GM19239 (cell line): ENCODE measurements around the gene THAP10.

ENCODE experiments used
- DNase-seq: peaks from one replicate; pipeline ENCODE4 v3.0.0; 2011; ENCODE audit warnings: low spot score; ENCODE audit not compliant: insufficient read length
- FAIRE-seq: peaks from 2 replicates; lab custom pipeline; 2011; peaks lifted over from hg19 to GRCh38; lab: Jason Lieb, UNC

The THAP10 gene

DNA sequence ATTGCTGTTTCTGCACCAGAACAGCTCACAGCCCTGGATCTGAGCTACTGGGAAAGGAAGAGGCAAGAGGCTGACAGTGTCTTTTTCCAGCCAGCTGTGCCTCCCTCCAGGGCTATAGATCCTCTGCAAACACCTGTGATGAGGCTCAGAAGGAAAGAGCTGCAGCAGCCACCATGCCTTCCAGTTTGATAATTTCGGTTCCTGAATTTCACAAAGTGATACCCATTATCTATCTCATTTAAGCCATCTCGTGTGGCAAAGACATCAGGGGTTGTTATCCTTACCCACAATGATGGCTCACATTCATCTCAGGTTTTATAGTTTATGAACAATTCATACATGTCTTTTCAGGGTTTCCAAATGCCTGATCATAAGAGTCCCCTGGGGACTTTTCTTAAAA, 36.5 kb downstream of the THAP10 start:
- DNase-seq = no peak
- FAIRE-seq = no peak

DNA sequence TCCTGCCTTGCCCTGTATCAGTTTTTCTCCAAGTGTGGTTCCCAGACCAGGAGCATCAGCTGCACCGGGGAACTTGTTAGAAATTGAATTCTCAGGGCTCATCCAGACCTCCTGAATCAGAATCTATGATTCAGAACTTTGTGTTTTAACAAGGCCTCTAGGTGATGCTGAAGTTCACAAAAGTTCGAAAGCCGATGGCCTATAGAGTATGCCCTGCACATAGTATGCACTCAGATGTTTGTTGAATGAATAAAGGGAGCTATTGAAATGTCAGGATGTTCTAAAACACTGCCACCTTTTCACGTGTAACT, 37.6 kb downstream of the THAP10 start:
- FAIRE-seq (no peak), DNase-seq (no peak)

DNA sequence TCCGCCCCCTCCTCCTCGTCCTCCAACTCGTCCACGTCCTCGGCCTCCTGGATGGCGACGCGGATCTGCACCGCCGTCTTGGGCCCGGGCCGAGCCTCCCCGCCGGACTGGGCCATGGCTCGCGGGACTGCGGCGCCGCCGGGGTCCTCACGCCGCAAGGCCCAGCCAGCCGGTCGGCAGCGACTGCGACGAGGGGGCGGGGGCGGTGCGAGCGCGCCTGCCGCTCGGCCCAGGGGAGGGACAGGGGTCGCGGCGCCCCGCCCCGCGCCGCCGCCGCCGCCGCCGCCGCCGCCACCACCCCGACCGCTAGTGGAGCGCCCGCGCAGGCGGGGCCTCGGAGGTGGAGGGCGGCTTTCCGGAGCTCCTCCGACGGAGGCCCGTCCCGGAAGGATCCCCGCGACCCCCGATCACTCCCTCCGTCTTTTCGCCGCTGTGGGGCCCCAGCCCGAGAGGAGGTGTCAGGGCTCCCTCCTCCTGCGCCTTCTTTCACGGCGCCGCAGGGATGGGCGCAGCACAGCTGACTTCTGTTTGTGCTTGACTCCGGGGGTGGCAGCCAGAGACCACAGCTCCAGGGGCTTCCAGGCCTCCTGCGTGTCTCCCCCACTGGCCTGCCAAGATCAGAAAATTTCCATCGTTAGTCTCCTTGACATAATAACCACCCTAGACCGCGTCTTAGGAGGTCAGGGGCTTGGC, 38.1 kb downstream of the THAP10 start, which contains the start of gene LARP6:
Gene LARP6, minus strand, starts transcription at position 185 of the 693 bp plus-strand sequence. Its CDS starts 69 bp downstream, at position 116.
- DNase-seq (no peak), FAIRE-seq (no peak)

DNA sequence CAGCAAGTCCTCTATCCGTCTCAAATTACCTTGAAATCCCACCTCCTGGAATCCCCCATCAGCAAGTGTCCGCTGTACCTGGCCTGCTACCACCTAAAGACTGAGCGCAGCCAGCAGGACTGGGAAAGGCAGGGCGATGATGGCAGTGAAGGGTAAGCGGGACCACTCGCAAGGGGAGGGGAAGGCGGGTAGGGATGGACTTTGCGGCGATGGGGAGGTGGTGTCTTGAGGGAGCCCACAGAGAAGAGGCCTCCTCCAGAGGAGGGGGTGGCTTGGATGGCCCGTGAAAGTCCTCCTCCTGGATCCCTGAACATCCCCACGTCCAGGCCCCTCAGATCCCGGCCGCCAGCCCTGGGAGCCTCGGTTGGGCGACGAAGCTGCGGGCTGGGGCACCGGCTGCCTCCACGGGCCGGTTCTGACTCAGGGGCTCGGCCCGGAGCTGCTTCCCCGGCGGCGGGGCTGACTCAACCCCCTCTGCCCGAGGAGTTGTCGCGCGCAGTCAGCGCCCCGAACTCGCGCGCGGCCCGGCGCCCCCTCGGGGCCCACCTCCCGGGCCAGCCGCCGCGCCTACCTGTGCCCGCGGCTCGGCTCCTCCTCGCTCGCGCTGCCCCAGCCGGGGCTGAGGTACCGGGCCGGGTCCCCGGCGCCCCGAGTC, 38.8 kb downstream of the THAP10 start:
- DNase-seq (no peak), FAIRE-seq (no peak)

DNA sequence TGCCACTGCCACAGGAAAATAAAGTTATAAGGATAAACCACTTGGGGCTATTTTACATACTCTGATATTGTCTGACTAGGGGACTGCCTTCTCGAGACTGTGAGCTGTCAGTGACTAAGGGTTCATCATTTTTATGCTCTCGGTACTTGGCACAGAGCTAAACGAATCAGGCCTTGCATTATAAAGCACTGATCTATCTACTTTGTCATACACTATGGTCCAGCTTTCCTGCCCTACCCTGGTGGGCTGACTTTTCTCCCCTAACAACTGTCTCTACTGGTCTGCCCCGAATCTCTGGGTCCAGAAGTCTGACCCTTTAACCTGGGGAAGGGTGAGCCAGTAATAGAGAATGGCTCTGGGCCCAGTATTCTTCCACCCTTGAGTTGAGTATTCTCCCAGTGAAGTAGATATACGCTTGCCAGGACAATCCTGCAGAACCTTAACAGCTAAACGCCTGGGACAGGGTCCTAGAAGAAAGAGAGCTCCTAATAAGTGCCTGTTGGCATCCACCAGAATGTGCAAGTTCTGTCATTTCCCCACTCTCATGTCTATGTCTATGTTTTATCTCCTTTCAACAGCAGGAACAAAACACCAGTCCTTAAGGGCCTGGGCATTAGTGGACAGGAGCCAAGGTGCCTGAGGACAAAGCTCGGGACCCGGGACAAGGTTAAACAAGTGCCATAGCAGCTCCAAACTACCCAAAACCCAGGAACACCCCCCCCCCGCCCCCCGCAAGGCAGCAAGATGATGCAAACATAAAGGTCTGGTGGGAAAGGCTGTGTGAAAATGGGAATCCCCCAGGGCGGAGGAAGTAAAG, 39.5 kb downstream of the THAP10 start:
- FAIRE-seq (no peak), DNase-seq (no peak)

DNA sequence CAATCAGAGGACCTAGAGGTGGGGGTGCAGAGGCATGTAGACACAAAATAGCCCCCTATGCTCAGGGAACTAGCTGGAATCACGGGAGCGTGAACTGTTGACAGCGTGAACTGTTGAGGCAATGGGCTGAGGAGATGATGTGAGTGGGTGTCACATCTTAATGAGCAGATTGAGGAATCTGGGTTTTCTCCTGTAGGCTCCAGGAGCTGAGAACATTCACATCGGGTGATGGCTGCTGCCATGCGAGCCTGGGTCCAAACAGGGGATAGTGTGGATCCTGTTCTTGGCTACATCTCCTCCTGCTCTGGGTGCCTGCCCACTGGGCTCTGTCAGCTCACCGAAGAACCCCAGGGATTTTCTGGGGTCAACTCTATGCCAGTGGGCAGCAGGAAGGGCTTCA, 40.3 kb downstream of the THAP10 start:
- DNase-seq = no peak
- no peak for FAIRE-seq

DNA sequence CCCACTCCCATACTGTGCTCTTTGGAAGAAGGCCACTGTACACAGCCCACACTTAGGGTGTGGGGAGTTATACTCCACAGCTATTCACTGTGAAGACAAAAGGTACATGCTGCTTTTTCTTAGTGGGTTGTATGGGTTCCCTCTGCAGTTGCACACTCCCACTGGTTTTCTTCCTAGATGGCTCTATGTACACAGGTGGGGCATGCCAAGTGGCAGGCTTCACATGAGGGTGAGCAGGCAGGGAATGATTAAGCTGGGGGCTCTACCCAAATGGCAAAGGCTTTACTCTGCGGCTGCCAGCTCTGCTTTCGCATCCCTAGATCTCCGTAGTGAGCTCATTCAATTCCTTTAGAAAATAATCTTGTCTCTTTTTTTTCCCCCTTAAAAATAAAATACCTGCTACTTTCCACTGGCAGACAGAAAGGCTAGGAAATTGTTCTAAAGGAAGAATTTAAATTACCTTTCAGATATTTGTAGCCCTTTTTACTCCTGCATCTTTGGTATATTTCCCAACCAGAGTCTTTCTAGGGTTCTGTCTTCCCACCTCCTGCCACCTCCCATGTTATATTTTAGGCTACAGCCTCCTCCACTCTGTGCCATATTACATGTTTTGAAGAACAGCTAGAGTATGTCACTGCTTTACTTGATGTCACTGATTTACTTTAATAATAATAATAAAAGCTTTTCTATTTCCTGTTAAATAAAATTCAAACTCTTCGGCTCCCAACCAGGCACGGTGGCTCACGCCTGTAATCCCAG, 46.5 kb downstream of the THAP10 start:
- FAIRE-seq (no peak), DNase-seq (no peak)

DNA sequence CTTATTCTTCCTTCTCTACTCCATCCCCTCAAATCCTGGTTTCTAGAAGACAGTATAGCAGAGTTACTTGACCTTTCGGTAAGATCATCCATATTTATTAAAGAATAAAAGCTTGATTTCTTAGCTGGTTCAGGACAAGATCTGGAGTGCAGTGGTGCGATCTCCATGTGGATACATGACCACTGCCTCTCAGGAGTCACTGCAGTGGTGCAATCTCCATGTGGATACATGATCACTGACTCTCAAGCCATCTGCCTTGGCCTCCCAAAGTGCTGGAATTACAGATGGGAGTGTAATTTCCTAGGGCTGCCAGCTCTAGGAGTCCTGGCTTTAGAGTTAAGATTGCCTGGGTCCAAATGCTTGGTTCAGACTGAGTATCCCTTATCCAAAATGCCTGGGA, 54.8 kb downstream of the THAP10 start:
- DNase-seq (no peak), FAIRE-seq (no peak)

DNA sequence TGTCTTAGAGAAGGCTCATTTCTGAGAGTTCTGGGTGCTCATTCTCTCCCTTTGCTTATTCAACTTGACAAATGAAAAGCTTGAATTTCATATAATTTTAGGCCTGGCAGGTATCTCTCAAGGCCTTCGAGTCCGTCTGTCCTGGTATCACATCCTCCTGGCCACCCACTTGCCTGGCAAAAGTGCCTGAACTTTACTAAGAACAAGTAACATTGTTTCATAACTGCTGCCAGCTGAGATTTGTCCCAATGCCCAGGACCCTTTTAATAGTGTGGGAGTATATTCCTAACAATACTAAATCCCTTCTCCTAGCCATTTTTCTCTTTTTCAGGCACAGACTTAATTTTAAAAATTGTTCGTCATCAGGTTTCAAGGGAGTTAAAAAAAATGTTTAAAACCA, 56.4 kb downstream of the THAP10 start:
- DNase-seq = no peak
- FAIRE-seq = no peak

DNA sequence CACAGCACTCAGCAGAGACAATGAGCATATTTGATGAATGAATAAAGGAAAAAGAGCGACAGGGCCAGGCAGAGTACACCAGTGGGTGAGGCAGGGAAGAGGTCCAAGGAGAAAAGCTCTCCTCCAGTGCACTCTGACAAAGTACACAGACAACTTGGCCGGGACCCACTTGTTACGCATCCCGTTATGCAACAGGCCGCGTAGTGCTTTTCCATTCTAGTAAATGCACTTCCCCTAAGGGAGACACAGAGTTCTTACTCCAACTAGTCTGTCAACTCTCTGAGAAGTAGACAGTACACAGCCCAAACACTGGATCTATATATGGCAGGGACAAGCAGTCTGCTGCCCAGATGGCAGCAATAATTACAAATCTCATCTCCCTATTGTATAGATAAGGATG, 56.8 kb downstream of the THAP10 start:
- no peak for FAIRE-seq
- DNase-seq = no peak

DNA sequence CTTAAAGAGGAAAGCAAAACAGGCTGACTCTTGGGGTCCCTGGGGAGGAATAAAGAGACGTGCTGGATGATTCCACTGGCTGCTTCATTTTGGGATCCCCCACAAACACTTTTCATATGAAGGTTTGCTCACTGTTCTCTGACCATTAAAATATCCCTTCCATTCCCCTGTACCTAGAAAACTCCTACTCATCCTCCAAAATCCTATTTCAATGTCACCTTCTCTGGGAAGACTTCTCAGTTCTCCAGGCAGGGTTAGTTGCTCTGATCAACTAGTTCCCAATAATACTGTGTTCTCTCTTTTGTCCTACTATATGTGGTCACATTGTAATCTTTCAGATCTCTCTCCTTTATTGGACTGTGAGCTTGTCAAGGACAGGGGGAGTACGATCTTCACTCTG, 57.2 kb downstream of the THAP10 start:
- DNase-seq (no peak), FAIRE-seq (no peak)

DNA sequence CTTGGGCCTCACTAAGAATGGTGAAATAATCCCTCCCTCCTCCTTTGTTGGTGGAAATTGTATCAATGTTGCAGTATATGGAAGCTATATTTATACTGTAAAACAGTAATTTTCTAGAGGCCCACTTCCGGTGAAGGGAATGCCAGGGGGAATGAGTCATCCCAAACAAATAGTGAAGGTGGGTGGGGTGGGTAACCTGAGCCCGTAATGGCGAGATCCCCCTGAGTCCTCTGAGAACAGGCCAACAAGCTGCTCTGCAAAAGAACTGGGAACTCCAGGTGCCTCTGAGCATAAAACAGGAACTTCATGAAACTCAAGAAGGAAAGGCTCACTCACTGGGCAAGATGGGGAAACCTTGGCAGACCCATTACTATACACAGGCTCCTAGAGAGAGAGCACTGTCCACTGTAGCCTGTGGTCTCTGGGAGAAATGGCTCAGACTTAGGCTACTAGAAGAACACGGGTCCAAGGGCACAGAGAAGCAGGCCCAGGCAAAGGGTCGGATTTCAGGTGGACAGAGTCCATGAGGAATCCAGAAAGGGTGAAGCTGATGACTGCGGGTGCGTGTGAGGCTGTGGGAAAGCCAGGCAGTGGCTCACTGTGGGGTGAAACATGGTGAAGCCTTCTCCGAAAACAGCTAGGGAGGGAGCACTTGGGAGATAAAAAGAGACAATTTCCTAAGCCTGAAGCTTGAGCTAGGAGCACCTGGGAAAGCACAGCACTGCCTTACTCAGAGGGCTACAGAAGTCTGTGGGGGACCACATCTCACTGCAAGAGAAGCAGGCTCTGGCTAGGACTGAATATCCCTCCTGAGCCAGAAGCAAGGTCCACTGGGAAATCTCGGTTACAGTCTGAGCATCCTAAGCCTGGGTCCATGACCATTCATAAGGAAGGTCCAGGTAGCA, 58.1 kb downstream of the THAP10 start:
- no peak for DNase-seq
- FAIRE-seq = no peak

DNA sequence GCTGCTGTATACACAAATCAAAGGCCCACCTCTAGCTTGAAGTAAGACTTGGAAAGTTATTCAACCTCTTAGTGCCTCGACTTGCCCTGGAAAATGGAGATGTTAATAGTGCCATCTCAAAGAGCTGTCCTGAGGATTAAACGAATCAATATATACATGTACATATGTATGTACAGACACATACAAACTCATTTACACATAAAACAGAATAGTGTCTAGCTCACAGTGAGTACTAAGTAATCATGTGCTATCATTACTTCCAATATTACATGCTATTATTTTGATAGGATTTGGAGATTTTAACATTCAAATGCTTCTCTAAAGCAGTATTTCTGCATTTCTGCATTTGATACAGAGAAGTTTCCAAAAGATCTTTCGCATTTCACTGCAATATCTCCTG, 58.8 kb downstream of the THAP10 start:
- FAIRE-seq = no peak
- no peak for DNase-seq

DNA sequence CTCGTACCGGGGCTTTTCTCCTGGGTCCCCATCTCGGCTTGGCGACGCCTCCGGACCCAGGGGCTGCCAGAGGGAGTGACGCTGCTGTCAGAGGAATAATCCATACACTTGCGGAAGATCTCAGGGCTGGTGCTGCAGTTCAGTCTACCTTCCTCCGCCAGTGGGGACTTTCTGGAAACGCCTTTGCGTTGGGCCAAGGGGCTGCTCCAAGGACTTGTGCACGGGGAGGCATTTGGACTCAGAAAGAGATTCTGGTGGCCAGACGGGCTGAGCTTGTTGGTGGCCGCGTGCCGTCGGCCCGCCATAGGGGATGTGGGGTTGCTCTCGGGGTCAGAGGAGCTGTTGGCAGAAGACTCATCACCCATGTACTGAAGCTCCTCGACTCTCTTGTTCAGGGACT, 60.1 kb downstream of the THAP10 start:
- DNase-seq = no peak
- no peak for FAIRE-seq
